HL-60/S4 (cell line): Measurements from ENCODE around the gene VGLL2.

Experiments
- in situ Hi-C: fragments of 300-500 bp; cut with MboI; formaldehyde crosslinking; loops from 2 replicates; pipeline ENCODE4 v1.14.3; 2022; ENCODE audit warnings: low sequenced_read_pairs

VGLL2 gene

DNA sequence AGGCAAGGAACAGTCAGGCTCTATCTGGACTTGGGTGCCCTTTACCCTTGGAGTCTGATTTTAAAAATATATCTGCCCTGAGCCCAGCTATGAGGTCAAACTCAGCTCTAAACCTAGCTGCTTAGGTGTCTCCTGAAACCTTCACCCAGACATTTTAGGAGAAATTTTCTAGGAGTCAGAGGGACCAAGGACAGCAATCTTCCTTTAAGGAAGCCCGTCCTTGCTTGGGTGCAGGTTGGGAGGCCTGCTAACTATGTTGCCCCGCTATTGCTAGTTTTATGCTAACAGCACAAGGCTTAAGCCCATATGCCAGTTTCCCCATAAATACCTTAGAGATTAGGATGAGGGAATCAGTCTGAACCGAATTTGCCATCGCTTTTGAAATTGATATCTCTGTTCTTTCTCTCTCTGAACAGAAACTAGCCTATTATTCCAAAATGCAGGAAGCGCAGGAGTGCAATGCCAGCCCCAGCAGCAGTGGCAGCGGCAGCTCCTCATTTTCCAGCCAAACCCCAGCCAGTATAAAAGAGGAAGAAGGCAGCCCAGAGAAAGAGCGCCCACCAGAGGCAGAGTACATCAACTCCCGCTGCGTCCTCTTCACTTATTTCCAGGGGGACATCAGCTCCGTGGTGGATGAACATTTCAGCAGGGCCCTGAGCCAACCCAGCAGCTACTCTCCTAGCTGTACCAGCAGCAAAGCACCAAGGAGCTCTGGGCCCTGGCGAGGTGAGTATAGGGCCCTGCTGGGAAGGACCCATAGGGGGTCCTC is 2.6 kb downstream of the VGLL2 start:
- in situ Hi-C loops: no loop called here

DNA sequence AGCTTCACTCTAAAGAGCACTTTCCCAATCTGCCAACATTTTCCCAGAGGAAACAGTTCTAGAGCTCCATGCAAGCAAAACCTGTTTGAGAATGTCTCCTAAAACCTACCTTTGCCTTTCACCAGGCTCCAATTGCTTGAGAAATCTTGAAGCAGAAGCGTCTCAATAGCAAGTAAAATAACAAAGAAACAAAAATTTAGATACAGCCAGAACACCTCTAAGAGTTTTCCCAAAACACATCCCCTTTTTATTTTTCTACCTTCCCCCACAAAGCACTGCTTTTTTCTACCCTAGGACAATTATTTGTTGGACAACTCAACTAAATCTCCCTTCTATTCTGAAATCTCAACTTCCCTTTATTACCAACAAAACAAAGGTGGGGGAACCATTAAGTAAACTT is 3.6 kb downstream of the VGLL2 start:
- in situ Hi-C loops: no loop called here

GRCh38 chr6:117269638-117270054 is 4.3 kb downstream of the VGLL2 start:
- in situ Hi-C loops: no loop called here

DNA sequence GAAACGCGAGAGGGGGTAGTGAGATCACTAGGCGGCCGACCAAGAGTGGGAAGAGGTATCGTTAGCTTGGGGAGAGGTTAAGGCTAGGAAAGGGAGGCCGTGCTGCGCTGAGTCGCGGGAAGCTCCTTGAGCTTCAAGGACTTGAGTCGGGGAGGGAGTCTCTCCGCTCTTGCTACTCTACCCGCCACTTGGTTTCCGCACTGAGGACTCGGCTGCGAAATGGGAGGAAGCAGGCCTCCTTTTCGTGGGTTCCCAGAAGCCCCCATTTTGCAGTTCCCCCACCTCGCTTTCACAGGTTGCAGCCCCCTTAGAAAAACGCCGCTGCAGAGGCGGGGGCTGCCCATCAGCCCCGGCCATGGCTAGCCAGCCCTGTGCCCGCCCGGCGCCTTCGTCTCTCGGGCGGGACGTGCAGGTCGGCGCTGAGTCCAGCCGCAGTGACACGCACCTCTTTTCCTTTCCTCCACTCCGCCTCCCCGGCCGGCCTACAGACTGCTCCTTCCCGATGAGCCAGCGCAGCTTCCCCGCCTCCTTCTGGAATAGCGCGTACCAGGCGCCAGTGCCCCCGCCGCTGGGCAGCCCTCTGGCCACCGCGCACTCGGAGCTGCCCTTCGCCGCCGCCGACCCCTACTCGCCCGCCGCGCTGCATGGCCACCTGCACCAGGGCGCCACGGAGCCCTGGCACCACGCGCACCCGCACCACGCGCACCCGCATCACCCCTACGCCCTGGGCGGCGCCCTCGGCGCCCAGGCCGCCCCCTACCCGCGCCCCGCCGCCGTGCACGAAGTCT is 4.9 kb downstream of the VGLL2 start:
- in situ Hi-C loops: no loop called here

DNA sequence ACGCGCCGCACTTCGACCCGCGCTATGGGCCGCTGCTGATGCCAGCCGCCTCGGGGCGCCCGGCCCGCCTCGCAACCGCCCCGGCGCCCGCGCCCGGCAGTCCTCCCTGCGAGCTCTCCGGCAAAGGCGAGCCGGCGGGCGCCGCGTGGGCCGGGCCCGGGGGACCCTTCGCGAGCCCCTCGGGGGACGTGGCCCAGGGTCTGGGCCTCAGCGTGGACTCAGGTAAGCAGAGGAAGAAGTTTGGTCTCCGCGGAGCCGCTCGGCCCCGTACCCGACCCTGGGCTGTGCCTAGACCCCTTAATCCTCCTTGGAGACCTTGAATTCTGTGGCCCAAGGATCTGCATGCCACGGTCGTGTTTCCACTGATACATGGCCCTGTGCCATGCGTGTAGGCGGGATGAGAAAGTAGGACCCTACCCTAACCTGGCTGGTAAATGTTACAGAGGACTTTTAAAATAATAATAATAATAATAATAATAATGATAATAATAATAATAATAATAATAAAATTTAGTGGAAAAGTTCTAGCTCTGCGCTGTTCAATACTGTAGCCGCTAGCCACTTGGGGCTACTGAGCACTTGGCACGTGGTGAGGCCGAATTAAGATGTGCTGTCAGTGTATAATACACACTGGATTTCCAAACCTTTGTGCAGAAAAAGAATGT is 5.6 kb downstream of the VGLL2 start:
- in situ Hi-C loops: no loop called here

- in situ Hi-C loops: no loop called here
Measured at GRCh38 chr6:117272032-117272866, 6.9 kb downstream of the VGLL2 start.

DNA sequence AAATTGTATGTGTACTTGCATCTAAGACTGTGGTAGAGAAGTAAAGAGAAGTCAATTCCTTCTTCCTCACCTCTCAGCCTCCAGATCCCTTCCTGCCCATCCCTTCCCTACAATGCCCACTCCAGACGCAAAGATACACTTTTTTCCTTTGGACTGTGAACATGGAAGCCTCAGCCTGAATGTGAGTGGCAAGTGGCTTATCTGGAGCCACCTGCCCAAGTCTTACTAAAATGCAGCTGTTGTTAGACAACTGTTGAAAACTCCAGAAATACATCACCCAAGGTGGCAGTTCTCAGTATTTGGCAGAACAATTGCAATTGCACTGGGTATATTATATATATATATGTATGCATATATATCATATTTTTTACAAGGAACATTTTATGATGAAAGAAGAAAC is 7.5 kb downstream of the VGLL2 start:
- in situ Hi-C loops: no loop called here

GRCh38 chr6:117275205-117275604 is 9.8 kb downstream of the VGLL2 start:
- in situ Hi-C loops: no loop called here

GRCh38 chr6:117275711-117276110 is 10.4 kb downstream of the VGLL2 start:
- in situ Hi-C loops: no loop called here

- in situ Hi-C loops: no loop called here
Measured at GRCh38 chr6:117276778-117277316, 11.5 kb downstream of the VGLL2 start.

DNA sequence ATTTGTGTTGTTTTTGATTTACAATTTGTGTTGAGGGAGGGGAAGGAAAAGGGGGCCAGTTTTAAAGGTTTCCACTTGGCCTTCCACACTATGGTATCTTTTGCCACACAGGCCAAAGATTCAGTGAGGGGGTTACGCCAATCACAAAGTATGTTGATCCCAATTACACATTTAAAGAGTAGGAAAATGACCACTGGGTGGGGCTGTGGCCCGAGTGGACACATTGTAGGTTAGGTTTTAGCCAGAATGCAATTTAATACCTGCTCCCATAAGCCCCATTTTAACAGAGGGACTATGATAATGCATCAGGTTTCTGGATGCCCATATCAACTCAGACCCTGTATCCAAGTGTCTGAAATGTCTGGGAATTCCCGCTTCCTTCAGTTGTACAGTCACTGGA is 15.6 kb downstream of the VGLL2 start:
- in situ Hi-C loops: no loop called here

DNA sequence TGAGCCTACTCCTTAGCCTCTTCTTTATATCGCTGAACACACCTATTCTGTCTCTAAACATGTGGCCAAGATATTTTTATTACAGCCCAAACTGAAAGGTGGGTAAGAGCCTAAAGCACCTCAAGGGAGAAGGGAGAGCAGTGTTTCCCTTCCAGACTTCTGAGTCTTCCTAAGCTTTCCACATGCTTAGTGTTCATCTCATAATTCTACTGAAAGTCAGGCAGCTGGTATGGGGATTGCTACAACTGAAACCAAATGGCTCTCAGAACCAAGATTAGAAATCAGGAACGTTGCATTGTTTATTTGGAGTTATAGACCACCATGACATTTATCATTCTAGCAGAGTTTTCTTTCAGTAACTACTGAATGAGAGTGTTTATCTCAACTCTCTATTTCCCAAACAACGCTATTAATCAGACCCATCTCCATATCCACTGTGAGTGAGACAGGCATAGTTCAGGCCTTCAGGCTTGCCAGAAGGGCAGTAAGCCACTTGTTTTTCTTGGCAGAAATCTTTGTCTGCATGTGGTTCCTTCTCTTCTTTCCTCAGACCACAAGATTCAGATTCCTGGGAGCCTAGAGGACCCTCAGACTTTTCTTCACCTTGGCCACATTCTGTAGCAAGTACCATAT is 22.8 kb downstream of the VGLL2 start:
- in situ Hi-C loops: no loop called here

DNA sequence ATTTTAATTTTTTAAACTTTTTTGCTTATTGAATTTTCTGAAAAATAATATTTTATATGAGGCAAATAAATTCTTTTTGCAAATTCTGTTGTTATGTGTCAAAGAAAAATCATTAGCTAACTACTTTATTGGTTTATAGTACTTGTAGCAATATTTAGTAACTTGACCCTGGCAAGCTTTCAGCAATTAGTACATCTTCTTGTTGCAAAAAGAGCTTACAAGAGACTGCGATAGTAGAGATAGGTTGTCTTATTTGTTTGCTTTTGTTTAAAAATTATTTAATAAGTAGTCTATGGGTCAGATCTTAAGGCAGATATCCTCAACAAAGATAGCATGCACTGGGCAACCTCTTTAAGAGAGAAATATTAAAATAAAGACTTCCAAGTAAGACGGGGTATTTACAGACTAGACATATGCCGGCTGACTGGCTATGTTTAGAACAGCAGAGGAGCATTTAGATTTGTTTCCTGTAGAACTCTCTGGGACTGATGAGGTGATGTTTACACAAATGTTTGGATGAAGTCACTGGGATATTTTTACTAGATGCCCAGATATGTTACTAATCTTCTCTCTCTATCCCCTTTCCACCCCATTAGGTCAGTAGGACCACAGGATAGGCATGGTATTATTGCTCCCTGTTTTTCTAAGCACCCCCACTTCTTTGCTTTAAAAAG is 25.0 kb downstream of the VGLL2 start:
- in situ Hi-C loops: no loop called here

GRCh38 chr6:117298941-117299340 is 33.6 kb downstream of the VGLL2 start:
- in situ Hi-C loops: no loop called here

DNA sequence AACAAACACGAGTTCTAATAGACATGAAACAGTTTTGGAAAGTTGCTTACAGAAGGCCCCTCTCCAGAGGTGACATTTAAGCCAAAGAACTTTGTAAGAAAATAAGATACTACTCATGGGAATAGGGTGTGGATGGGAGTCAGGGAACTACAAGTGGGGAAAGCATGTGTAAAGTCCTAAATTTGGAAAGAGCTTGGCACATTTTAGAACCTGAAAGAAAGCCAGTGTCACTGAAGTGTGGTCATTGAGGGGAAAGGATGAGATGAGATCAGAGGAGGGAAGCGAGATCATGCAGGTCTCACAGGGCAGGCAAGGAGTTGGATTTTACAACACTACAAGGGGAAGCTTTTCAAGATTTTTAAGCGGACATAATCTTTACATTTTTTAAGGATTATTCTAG is 38.0 kb downstream of the VGLL2 start:
- in situ Hi-C loops: no loop called here

DNA sequence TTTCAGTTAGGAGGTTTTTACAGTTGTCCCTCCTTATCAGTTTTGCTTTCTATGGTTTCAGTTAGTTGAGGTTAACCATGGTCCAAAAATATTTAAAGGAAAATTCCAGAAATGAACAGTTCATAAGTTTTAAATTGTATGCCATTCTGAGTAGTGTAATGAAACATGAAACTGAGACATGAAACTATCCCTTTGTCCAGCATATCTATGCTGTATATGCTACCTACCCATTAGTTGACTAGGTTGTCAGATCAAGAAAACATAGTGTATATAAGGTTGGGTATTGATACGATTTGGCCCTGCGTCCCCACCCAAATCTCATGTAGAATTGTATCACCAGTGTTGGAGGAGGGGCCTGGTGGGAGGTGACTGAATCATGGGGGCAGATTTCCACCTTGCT is 39.1 kb downstream of the VGLL2 start:
- in situ Hi-C loops: no loop called here

GRCh38 chr6:117306227-117306790 is 41.0 kb downstream of the VGLL2 start:
- in situ Hi-C loops: no loop called here

DNA sequence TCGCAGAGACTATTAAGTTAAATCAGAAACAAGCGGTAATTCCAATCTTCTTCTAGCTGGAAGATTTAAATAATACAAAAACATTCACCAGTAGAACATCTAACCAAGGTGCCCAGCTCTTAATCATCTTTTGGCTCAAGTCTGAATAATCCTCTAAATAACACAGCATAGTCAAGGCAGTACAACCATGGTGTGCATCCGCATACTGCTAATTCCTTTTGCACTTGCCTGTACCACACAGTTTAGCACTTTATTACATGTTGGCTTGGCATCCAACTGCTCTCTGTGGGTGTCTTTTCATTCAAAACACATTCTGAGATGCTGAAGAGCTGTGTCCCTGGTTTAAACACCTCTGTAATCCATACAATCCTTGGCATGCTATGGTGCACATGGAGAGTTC is 42.3 kb downstream of the VGLL2 start:
- in situ Hi-C loops: no loop called here

DNA sequence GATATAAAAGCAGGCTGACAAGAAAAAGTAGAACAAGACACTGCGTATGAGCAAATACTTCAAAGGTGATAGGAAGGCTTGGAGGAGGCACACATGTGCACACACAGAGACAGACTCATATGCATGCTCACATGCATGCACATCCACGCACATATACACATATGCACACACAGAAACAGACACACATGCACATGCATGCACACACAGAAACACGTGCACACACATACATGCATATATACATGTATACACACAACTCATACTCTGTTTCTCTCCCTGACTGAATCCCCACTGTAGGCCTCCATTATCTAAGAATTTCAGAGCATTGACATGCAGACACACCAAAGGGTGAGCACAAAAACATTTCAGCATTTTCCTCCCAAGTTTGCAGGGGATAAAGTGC is 43.7 kb downstream of the VGLL2 start:
- in situ Hi-C loops: no loop called here
